HepG2 (cell line): ENCODE results near the gene TLK2. TPM values are rescaled to one million over a fixed set of nuclear protein-coding genes. Genes with fewer than 3 reads are reported as not detected.
A peak's percentile ranks its signal among the peaks of the same experiment; 100 is the strongest.

Experiments used
- ARNT2 ChIP-seq: sonication (generic); formaldehyde crosslinking; IDR thresholded peaks from 2 replicates; pipeline ENCODE4 v1.8.0; 2022; ENCODE audit warnings: mild to moderate bottlenecking, low read depth, missing genetic modification reagents, moderate library complexity
- FOXM1 ChIP-seq: sonication (generic); formaldehyde crosslinking; IDR thresholded peaks from 2 replicates; pipeline ENCODE4 v1.5.0; 2020; ENCODE audit warnings: missing genetic modification reagents
- GTF2F1 ChIP-seq: fragments of 150-350 bp; IDR thresholded peaks from 2 replicates; pipeline ENCODE4 v1.6.1; 2014; ENCODE audit warnings: low read length
- KAT8 ChIP-seq: IDR thresholded peaks from 2 replicates; pipeline ENCODE4 v1.6.1; 2016; ENCODE audit warnings: missing genetic modification reagents, missing compliant biosample characterization
- KDM6A ChIP-seq: IDR thresholded peaks from 2 replicates; pipeline ENCODE4 v1.6.1; 2016; ENCODE audit warnings: low read depth
- NFIC ChIP-seq: IDR thresholded peaks from 2 replicates; pipeline ENCODE4 v1.6.1; 2012; ENCODE audit warnings: mild to moderate bottlenecking, low read length, inconsistent platforms
- RNF219 ChIP-seq: sonication (generic); formaldehyde crosslinking; IDR thresholded peaks from 2 replicates; pipeline ENCODE4 v1.5.0; 2020; ENCODE audit warnings: mild to moderate bottlenecking, missing genetic modification reagents
- TAF15 ChIP-seq: fragments of 200-400 bp; formaldehyde crosslinking; IDR thresholded peaks from one replicate; pipeline ENCODE4 v1.6.1; 2018; ENCODE audit warnings: mild to moderate bottlenecking, low read depth, low read length; ENCODE audit not compliant: poor library complexity, severe bottlenecking
- TIGD3 ChIP-seq: sonication (generic); formaldehyde crosslinking; IDR thresholded peaks from 2 replicates; pipeline ENCODE4 v1.5.1; 2020; ENCODE audit warnings: mild to moderate bottlenecking, missing genetic modification reagents, borderline replicate concordance
- ZFP1 ChIP-seq: IDR thresholded peaks from 2 replicates; pipeline ENCODE4 v1.6.1; 2016
- ZFP90 ChIP-seq: sonication (generic); formaldehyde crosslinking; IDR thresholded peaks from 2 replicates; pipeline ENCODE4 v1.8.0; 2022; ENCODE audit warnings: missing genetic modification reagents, mild to moderate bottlenecking, inconsistent platforms, borderline replicate concordance
- ZNF10 ChIP-seq: sonication (generic); formaldehyde crosslinking; IDR thresholded peaks from 2 replicates; pipeline ENCODE4 v1.4.0; 2020; ENCODE audit warnings: mild to moderate bottlenecking, low read depth, missing genetic modification reagents, borderline replicate concordance
- ZNF7 ChIP-seq: IDR thresholded peaks from 2 replicates; pipeline ENCODE4 v1.6.1; 2016; ENCODE audit warnings: missing biosample characterization, missing genetic modification reagents
- polyA plus RNA-seq, 8 experiments: library from polyadenylated mRNA; depleted of rRNA in 3 of 8; stranded (reverse) in 7 of 8; unstranded in 1 of 8; fragments of >200 nt; fragmentation: Illumina TruSeq in 4 of 8; extraction: Trizol in 4 of 8; gene quantifications; 2 replicates each; pipeline versions ENCODE4 v1.2.1 to v1.2.3, GENCODE V29; 2011 to 2016; ENCODE audit warnings: low read depth in 4 of 8, missing spikeins in 1 of 8, mixed read lengths in 1 of 8; ENCODE audit not compliant: insufficient read depth in 1 of 8
- total RNA-seq, 5 experiments: library from RNA; depleted of rRNA; stranded (reverse); fragments of >200 nt; fragmentation: Illumina TruSeq; extraction: Trizol; gene quantifications; 2 replicates each; pipeline ENCODE4 v1.2.3, GENCODE V29; 2016; ENCODE audit warnings: low read depth in 1 of 5
- TF ChIP-seq, protein P1 (sequence below), 2 experiments: sonication (generic) in 1 of 2; formaldehyde crosslinking in 1 of 2; IDR thresholded peaks; 2 replicates each; pipeline versions ENCODE4 v1.4.0 to v1.6.1; 2016 to 2020; ENCODE audit warnings: borderline replicate concordance in 1 of 2, low read depth in 1 of 2, mild to moderate bottlenecking in 1 of 2, missing genetic modification reagents in 1 of 2
- TF ChIP-seq, protein P2 (sequence below): sonication (generic); formaldehyde crosslinking; conservative IDR thresholded peaks from 2 replicates; pipeline ENCODE4 v1.4.0; 2020; ENCODE audit warnings: missing genetic modification reagents

Gene TLK2
- total and polyA plus RNA-seq, 2 of the 13 experiments (the other 11 are each of a cell fraction or from before 2014, with no cell fraction given): 58.7 to 60.8 TPM

DNA sequence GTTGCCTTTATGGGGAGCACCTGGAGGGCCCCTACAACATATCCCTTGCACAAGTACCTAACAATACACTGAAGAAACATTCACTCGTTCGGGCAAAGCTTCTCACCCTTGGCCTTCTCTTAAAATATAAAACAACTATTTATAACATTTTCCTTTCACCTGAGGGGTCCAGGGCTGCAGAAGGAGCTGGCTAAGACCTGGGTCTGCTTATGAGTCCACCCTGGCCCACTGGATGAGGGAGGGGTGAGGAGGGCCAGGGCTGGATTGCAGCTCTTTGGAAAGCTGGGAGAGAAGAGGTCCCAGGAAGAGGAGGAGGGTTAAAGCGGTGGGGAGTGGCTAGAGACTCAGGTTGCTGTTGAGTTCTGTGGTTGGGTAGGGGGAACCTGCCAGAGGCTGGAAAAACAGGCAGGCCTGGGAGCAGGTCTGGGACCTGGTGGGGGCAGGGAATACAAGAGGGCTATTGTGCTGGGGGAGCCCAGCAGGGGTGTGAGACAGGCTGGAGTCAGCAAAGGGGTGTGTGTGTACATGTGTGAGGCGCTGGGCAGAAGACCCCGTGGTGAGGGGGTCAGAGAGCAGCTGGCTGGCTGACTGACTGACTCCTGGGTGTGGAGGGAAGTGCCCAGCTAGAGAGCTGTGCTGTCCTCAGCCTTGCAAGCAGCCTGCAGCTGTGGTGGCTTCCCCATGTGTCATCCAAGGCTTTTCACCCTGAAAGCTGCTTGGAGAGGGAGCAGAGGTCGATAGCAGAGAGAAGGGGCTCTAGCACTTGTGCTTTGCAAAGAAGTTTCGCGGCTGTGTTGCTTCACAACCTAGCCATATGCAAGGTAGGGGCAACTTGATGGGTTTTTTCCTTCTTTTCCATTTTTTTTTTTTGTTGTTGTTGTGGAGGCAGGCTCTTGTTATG lies 138.6 kb downstream of the TLK2 start (continued):
- TF ChIP-seq, protein P1, sequence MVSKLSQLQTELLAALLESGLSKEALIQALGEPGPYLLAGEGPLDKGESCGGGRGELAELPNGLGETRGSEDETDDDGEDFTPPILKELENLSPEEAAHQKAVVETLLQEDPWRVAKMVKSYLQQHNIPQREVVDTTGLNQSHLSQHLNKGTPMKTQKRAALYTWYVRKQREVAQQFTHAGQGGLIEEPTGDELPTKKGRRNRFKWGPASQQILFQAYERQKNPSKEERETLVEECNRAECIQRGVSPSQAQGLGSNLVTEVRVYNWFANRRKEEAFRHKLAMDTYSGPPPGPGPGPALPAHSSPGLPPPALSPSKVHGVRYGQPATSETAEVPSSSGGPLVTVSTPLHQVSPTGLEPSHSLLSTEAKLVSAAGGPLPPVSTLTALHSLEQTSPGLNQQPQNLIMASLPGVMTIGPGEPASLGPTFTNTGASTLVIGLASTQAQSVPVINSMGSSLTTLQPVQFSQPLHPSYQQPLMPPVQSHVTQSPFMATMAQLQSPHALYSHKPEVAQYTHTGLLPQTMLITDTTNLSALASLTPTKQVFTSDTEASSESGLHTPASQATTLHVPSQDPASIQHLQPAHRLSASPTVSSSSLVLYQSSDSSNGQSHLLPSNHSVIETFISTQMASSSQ (IDR thresholded peaks at IDR 0.05; ENCODE audit: low read depth): 0 out of 2 replicates have a peak, but pooled peaks have one; percentile 20
- TF ChIP-seq, protein P1 (CRISPR knock-in tag; IDR thresholded peaks at IDR 0.05; ENCODE audit: borderline replicate concordance): peak; percentile 67
- TF ChIP-seq, protein P2, sequence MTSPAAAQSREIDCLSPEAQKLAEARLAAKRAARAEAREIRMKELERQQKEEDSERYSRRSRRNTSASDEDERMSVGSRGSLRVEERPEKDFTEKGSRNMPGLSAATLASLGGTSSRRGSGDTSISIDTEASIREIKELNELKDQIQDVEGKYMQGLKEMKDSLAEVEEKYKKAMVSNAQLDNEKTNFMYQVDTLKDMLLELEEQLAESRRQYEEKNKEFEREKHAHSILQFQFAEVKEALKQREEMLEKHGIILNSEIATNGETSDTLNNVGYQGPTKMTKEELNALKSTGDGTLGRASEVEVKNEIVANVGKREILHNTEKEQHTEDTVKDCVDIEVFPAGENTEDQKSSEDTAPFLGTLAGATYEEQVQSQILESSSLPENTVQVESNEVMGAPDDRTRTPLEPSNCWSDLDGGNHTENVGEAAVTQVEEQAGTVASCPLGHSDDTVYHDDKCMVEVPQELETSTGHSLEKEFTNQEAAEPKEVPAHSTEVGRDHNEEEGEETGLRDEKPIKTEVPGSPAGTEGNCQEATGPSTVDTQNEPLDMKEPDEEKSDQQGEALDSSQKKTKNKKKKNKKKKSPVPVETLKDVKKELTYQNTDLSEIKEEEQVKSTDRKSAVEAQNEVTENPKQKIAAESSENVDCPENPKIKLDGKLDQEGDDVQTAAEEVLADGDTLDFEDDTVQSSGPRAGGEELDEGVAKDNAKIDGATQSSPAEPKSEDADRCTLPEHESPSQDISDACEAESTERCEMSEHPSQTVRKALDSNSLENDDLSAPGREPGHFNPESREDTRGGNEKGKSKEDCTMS (CRISPR knock-in tag): no peak
- no peak for TF ChIP-seq ZNF10
- no peak for TF ChIP-seq FOXM1
- no peak; the same call in 1 of the 2 replicates for TF ChIP-seq ZFP90 (CRISPR knock-in tag)
- TF ChIP-seq TAF15: no peak
- TF ChIP-seq ZNF7 (CRISPR knock-in tag): no peak
- peak; percentile 46; the same call in 1 of the 2 replicates for TF ChIP-seq ARNT2 (CRISPR knock-in tag)
- no peak for TF ChIP-seq TIGD3 (CRISPR knock-in tag)
- no peak for TF ChIP-seq RNF219
- no peak for TF ChIP-seq NFIC
- TF ChIP-seq GTF2F1: no peak
- TF ChIP-seq KDM6A (CRISPR knock-in tag): 0 out of 2 replicates have a peak, but pooled peaks have one; percentile 39
- TF ChIP-seq ZFP1 (CRISPR knock-in tag): no peak
- no peak for TF ChIP-seq KAT8 (CRISPR knock-in tag)
